ENCODE measurements around the gene ZNF410. TPM values are rescaled to one million over a fixed set of nuclear protein-coding genes. Genes with fewer than 3 reads are reported as not detected.

The ZNF410 gene
- total RNA-seq, 2 donors from 2014 or later, result 34.2 to 40.7 TPM

- H3K27me3 ChIP-seq (ENCODE audit: control insufficient read depth, insufficient read depth, low read length, poor library complexity, severe bottlenecking), result no peaks in the 10 kb centered on the region
- H3K9ac ChIP-seq (ENCODE audit: extremely low read depth, low read length, poor library complexity, severe bottlenecking), result peak overlapping the region; percentile 99
- peak overlapping the region; percentile 94 for H3K4me3 Mint-ChIP-seq
- peaks cover 2% of the 10 kb centered on the region for H3K9me3 ChIP-seq (ENCODE audit: control insufficient read depth, low read length)
- H3K27me3 Mint-ChIP-seq (ENCODE audit: insufficient read depth), result no peaks in the 10 kb centered on the region
- no peak for DNase-seq
- H3K4me1 Mint-ChIP-seq, result peaks cover 11% of the 10 kb centered on the region
- peaks cover 14% of the 10 kb centered on the region for H3K36me3 ChIP-seq (ENCODE audit: control insufficient read depth, insufficient read depth, low read length)
- no peaks in the 10 kb centered on the region for H3K36me3 Mint-ChIP-seq (ENCODE audit: low read depth)
- TF ChIP-seq, protein P1, sequence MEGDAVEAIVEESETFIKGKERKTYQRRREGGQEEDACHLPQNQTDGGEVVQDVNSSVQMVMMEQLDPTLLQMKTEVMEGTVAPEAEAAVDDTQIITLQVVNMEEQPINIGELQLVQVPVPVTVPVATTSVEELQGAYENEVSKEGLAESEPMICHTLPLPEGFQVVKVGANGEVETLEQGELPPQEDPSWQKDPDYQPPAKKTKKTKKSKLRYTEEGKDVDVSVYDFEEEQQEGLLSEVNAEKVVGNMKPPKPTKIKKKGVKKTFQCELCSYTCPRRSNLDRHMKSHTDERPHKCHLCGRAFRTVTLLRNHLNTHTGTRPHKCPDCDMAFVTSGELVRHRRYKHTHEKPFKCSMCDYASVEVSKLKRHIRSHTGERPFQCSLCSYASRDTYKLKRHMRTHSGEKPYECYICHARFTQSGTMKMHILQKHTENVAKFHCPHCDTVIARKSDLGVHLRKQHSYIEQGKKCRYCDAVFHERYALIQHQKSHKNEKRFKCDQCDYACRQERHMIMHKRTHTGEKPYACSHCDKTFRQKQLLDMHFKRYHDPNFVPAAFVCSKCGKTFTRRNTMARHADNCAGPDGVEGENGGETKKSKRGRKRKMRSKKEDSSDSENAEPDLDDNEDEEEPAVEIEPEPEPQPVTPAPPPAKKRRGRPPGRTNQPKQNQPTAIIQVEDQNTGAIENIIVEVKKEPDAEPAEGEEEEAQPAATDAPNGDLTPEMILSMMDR (conservative IDR thresholded peaks at IDR 0.05), result no peak
- peak overlapping the region; percentile 98 for H3K4me3 ChIP-seq (ENCODE audit: low read length)
- 65 to 93% methylated on average over 4 to 6 of the region's 6 CpGs for WGBS, 2 experiments (ENCODE audit: insufficient coverage in 1 of 2, insufficient read length in 1 of 2)
- peaks cover 2% of the 10 kb centered on the region for H3K9me3 Mint-ChIP-seq
- no peaks in the 10 kb centered on the region for H3K4me1 ChIP-seq (ENCODE audit: control insufficient read depth, insufficient read depth, low read length)
- H3K27ac ChIP-seq (ENCODE audit: low read depth, low read length), result no peak overlapping the region
- H3K27ac Mint-ChIP-seq, result peak overlapping the region; percentile 86
Measured at GRCh38 chr14:73851000-73851399, 35.7 kb upstream of the ZNF410 start.

GRCh38 chr14:73851567-73852382, 34.9 kb upstream of the ZNF410 start, which contains the start of gene PTGR2:
Gene PTGR2, plus strand, starts transcription at chr14:73851831. Its CDS starts 7,032 bp downstream, at chr14:73858863.
- Mint-ChIP-seq H3K36me3 (ENCODE audit: low read depth) (no peaks in the 10 kb centered on the region), H3K4me1 (peaks cover 11% of the 10 kb centered on the region), H3K9me3 (no peaks in the 10 kb centered on the region), H3K4me3 (peak within 1 kb of the TSS; percentile 94), H3K27me3 (ENCODE audit: insufficient read depth) (no peaks in the 10 kb centered on the region), H3K27ac (peak within 1 kb of the TSS; percentile 100)
- Histone ChIP-seq H3K9ac (ENCODE audit: extremely low read depth, low read length, poor library complexity, severe bottlenecking) (peak within 1 kb of the TSS; percentile 99), H3K27ac (ENCODE audit: low read depth, low read length) (peak within 1 kb of the TSS; percentile 69), H3K4me3 (ENCODE audit: low read length) (peak within 1 kb of the TSS; percentile 98), H3K9me3 (ENCODE audit: control insufficient read depth, low read length) (no peaks in the 10 kb centered on the region), H3K27me3 (ENCODE audit: control insufficient read depth, insufficient read depth, low read length, poor library complexity, severe bottlenecking) (no peaks in the 10 kb centered on the region), H3K36me3 (ENCODE audit: control insufficient read depth, insufficient read depth, low read length) (peaks cover 14% of the 10 kb centered on the region), H3K4me1 (ENCODE audit: control insufficient read depth, insufficient read depth, low read length) (no peaks in the 10 kb centered on the region)
- peak; percentile 99 for DNase-seq
- TF ChIP-seq, protein P1 (conservative IDR thresholded peaks at IDR 0.05), result peak; percentile 44
- WGBS, 2 experiments (ENCODE audit: insufficient coverage in 1 of 2, insufficient read length in 1 of 2), result 0 to 3% methylated on average over 31 to 51 of the region's 51 CpGs

GRCh38 chr14:73859145-73859544, 27.5 kb upstream of the ZNF410 start:
- no peak overlapping the region for H3K27ac Mint-ChIP-seq
- no peak overlapping the region for H3K4me3 Mint-ChIP-seq
- H3K36me3 Mint-ChIP-seq (ENCODE audit: low read depth), result peaks cover 28% of the 10 kb centered on the region
- no peaks in the 10 kb centered on the region for H3K9me3 ChIP-seq (ENCODE audit: control insufficient read depth, low read length)
- no peaks in the 10 kb centered on the region for H3K4me1 Mint-ChIP-seq
- H3K27ac ChIP-seq (ENCODE audit: low read depth, low read length), result no peak overlapping the region
- H3K9ac ChIP-seq (ENCODE audit: extremely low read depth, low read length, poor library complexity, severe bottlenecking), result no peak overlapping the region
- peaks cover 43% of the 10 kb centered on the region for H3K36me3 ChIP-seq (ENCODE audit: control insufficient read depth, insufficient read depth, low read length)
- DNase-seq, result no peak
- H3K27me3 ChIP-seq (ENCODE audit: control insufficient read depth, insufficient read depth, low read length, poor library complexity, severe bottlenecking), result no peaks in the 10 kb centered on the region
- TF ChIP-seq, protein P1 (conservative IDR thresholded peaks at IDR 0.05), result no peak
- H3K4me1 ChIP-seq (ENCODE audit: control insufficient read depth, insufficient read depth, low read length), result no peaks in the 10 kb centered on the region
- H3K9me3 Mint-ChIP-seq, result no peaks in the 10 kb centered on the region
- H3K27me3 Mint-ChIP-seq (ENCODE audit: insufficient read depth), result no peaks in the 10 kb centered on the region
- no peak overlapping the region for H3K4me3 ChIP-seq (ENCODE audit: low read length)

All from endodermal cell (in vitro differentiated cells).